GM19239 (cell line): Measurements from ENCODE around the gene SLC26A6.

ENCODE experiments used
- DNase-seq: peaks from one replicate; pipeline ENCODE4 v3.0.0; 2011; ENCODE audit warnings: low spot score; ENCODE audit not compliant: insufficient read length
- FAIRE-seq: peaks from 2 replicates; lab custom pipeline; 2011; peaks lifted over from hg19 to GRCh38; lab: Jason Lieb, UNC

Gene SLC26A6, protein sequence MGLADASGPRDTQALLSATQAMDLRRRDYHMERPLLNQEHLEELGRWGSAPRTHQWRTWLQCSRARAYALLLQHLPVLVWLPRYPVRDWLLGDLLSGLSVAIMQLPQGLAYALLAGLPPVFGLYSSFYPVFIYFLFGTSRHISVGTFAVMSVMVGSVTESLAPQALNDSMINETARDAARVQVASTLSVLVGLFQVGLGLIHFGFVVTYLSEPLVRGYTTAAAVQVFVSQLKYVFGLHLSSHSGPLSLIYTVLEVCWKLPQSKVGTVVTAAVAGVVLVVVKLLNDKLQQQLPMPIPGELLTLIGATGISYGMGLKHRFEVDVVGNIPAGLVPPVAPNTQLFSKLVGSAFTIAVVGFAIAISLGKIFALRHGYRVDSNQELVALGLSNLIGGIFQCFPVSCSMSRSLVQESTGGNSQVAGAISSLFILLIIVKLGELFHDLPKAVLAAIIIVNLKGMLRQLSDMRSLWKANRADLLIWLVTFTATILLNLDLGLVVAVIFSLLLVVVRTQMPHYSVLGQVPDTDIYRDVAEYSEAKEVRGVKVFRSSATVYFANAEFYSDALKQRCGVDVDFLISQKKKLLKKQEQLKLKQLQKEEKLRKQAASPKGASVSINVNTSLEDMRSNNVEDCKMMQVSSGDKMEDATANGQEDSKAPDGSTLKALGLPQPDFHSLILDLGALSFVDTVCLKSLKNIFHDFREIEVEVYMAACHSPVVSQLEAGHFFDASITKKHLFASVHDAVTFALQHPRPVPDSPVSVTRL

DNA sequence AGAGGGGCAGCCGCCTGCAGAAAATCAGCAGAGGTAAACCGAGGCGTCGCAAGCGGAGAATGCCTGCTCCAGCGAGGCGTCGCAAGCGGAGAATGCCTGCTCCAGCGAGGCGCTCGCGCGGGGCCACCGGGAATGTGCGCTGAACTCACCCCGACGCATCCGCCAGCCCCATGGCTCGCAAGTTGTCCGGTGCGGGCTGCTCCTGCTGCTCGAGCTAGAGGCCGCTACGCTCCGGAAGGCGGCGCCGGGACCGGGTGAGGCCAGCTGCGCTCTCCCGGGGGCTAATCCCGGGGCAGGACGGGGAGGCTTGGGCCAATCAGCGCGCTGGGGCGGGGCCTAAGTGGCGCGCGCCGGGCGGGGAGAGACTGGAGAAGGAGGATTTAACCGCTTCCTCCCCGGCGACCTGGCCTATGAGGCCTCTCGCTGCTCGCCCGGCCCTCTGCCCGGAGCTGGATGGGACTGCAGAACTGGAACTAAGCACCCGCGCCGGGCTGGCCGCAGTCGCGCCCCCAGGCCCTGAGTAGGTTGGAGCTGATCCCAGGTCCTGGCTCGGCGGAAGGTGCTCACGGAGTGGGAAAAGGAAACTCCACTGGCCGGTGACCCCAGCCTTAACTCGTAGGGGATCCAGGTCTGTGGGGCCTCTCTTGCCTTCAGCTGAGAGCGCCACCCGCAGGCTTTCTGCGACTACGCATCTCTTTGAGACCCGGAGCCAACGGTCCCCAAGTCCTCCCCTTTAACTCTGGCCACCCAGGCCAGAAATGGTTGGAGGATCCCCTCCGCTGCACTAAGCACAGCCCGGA is at the start of gene SLC26A6:
Gene SLC26A6, minus strand, starts transcription at position 240 of the 800 bp plus-strand sequence. Its CDS starts 68 bp downstream, at position 172.
- peak; percentile 99 for DNase-seq
- FAIRE-seq, result peak; percentile 96

DNA sequence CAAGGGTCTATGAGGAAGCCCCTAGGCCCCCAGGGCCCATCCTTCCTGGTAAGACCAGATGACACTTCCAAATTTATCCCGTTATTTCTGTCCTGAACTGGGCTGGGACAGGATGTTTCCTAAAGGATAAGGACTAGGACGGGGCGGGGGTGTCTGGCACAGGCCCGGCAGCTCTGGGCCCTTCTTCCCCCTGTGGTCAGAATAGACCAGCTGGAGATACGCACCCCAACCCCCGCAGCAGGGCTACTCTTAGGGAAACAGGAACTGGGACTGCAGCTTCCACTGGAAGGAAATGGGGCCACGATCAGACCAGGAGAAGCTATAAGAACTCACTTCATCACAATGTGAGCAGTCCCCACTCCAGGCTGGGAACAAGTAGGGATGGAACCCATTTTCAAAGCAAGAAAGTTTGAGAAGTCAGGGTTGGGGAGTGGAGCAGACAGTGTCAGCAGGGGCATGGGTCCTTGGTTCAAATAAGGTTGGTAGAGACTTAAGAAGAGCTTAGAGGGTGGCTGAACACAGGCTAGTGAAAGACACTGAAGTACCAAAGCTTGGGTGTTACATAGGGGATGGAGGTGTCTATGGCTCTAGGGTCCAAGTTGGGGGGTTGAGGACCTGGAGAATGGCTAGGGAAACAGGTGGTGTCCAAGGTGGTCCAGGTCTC is 49.4 kb upstream of the SLC26A6 start:
- FAIRE-seq, result peak; percentile 56
- DNase-seq, result peak; percentile 36

DNA sequence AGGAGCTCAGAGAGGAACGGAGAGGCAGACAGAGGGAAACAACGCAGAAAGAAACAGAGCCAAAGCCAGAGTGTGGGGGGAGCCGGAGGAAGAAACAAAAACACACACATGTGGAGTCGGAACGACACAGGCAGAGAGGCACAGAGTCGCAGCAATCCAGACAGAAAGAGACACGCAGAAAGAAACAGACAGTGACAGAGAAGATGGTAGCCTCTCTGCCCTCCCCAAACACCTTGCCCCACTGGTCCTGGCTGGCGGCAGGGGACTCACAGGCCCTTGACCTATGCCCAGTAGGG is 48.7 kb upstream of the SLC26A6 start:
- FAIRE-seq (no peak), DNase-seq (no peak)

DNA sequence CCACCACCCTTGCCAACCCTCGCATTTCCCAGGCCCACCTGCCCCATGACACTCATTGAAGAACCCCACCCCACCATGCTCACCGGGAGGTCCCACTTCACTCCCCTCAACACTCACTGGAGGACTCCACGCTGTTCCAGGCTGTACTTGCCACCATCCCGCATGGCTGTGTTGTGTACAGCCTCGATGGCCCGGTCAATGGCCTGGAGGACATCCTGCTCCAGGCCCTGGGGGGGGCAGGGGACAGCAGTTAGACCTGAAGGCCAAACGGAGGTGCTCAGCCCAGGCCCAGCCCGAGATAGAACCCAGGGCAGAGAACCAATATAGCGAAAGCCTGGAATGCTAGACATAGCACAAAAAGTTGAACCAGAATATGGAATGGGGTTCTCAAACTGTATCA is 47.5 kb upstream of the SLC26A6 start:
- FAIRE-seq (no peak), DNase-seq (no peak)

DNA sequence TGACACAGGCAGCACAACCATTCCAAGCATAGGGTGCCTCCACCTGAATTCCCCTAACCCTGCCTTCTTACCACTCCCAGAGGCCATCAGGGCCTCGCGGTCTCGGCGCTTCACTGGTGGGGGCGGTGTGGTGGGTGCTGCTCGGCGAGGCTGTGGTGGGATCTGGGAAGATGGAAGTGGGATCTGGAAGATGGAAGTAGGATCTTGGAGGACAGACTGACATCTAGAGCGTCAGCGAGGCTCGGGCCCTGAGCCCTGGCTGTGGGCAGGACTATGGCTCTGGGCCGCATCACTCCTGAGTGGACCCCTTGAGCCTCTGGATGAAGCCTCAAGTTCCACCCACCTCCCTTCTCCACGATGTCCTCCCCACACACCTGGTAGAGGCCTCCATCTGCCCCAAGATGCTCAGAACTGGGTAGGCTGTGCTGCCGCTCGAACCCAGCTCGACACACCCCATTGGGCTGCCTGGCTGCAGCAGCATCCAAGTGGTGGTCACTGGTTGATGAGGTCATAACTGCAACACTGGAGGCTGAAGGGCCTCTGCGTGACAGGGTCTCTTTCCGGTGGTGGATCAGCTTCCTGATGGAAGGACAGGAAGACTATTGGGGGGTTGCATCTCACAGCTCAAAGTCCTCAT is 46.8 kb upstream of the SLC26A6 start:
- FAIRE-seq (no peak), DNase-seq (no peak)

DNA sequence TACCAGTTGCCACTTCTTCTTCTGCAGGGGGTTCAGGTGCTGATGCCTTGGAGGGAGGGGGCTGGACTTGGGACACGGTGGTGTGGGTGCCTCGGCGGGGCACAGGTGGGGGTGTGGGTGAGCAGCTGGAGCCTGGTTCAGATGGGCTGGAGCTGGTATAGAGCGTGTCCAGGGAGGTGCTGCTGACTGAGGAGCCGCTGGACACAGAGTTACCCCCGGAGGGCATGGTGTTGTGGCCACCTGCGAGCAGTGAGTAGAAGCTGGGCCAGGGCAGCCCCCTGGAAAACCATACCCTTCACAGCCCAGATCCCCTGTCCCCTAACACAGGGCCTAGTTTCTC is 46.2 kb upstream of the SLC26A6 start:
- no peak for DNase-seq
- FAIRE-seq, result no peak

DNA sequence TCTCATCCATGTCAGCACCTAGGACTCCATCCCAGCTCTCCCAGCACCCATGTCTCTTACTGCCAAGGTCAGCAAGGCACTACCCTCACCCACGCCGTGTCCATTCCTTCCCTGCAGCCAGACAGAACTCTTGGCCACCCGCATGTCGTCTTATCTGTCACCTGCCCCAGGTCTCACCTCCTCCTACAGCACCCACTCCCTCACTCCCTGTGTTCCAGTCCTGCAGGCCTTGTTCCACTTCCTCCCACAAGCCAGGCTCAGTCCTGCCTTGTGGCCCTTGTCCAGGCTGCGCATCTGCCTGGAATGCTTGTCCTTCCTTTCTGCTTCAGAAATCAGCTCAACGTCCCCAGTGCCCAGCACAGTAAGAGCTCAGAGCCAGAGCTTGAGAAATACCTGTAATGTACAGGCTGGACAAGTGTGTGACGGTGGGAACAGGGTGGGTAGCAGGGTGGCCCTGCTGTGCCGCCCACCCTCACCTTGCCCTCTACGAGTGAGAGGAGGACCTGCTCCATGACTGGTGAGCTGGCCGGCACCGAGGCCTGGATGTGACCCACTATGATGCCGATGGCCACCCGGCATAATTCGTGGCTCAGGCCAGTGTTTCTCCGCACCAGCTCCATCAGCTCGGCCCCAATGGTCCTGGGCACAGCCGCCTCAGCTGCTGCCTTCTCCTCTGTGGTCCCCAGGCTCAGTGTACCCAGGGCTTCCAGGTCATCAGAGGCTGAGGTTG is 45.7 kb upstream of the SLC26A6 start:
- FAIRE-seq (no peak), DNase-seq (no peak)

DNA sequence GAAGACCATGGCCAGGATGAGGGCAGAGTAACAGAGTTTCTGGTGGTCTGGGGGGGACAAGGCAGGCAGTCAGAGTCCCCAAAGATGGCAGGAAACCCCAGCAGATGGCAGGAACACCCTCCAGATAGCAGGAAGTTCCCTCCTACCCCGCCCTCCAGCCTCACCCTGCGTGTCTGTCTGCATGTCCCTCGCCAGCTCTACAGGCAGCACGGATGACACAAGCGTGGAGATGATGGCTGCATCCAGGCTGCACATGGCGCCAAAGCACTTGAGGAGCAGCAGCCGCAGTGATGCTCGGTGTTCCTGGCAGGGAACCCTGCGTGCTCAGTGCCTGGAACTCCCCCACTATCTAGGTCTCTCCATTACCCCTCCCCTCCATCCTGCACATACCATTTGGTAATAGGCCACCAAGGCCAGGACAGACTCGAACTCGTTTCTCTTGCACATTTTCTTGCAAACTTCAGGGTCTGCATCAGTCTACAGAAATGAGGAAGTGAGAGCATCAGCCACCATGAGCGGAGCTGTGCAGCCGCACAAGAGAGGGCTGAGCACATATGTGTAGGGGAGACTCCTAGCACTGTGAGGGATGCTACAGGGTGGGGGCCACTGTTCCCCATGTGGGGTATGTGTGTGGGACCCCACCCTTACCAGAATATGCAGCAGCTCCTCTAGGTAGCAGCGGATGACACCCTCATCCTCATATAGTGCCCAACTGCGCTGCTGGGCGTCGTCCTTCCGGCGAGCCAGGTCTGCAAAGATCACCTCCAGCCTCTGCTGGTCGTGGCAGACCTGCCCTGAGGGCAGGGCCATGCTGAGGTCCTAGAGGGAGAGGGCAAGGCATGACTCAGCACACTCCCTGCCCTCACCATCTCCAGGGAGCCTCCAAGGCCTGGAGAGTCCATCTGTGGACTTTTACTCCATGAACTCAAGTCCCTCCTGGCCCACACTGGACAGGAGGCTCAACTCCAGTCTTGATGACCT is 44.4 kb upstream of the SLC26A6 start:
- DNase-seq (no peak), FAIRE-seq (no peak)

DNA sequence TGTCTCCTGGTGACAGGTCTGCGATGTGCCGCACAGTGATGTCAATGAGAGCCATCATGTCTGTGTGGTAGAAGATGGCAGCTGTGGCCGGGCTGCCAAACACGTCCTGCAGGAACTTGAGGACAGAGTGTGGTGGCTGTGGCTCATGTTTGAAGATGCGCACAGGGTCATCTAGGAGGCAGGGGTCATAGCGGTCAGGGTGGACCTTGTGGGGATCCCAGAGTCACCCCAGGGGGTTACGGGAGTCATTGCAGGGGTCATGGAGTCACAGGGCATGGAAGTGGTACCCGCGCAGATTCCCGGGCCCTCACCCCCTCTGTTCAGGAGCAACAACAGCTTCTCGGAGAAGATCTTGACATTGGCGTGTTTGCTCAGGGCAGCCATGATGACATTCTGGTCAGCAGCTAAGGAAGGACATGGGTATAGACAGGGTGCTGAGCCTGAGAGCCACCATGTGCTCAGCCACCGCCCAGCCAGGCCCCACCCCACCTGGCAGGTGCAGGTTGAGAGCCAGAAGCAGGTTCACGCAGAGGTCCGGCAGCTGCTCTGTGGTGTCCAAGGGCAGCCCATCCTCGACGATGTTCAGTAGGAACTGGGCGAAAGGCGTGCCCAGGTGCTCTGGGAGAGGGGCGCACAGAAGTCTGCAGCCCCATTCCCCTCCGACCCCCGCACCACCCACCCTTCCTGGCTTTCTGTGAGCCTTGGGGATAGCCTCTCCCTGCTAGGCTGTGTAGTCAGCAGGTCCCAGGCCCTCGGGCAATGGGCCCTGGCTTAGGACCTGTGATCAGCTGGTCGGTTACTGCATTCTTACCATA is 43.5 kb upstream of the SLC26A6 start:
- DNase-seq, result no peak
- FAIRE-seq, result no peak

DNA sequence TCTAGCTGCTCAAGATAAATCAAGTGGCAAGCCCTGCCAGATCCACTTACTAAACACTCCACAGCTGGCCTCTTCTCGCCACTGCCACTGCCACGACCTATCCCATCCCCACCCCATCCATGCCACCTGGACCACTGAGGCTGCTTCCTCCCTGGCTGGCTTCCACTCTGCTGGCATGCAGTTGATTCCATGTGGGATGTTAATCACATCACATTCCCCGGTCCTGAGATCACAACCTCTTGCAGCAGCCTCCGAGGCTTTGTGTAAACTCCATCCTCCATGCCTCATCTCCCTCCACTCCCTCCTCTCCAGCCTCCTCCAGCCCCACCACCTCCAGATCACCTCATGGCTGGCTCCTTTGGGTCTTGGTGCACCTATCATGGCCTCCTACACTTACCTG is 42.8 kb upstream of the SLC26A6 start:
- no peak for FAIRE-seq

DNA sequence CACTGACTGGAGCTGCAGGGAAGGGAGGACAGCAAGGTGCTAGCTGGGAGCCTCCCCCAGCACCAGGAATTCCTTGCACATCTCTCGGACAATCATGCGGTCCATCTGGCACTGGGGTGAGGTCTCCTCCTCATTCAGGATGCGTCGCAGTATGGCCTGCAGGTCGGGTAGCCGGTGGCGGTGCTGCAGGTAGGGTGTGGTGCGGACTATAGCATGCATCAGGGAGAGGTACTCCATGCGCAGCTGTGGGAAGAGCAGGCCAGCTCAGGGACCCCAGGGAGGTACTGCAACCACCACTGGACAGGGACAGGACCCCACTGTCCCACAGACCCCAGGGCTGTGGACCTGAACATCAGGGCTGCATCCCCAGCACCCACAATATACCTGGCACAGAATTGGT is 39.2 kb upstream of the SLC26A6 start:
- FAIRE-seq (no peak), DNase-seq (no peak)

More for the DNA sequence above, 42.8 kb upstream of the SLC26A6 start:
- no peak for DNase-seq

DNA sequence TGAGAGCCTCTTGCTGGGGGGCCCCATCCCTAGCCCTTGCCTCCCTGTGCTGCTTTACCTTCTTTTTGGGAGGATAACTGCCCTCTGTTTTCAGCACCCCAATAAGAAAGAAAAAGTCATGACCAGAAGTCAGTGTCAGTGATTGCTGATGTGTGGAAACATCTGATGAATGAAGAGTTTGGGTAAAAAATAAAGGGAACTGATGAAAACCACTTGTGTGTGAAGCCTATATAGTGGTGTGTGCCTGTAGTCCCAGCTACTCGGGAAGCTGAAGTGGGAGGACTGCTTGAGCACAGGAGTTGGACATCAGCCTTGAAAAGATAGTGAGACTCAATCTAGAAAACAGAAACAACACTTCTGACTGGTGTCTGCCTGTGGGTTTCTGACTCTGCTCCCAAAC is 37.3 kb upstream of the SLC26A6 start:
- no peak for DNase-seq
- FAIRE-seq, result no peak

DNA sequence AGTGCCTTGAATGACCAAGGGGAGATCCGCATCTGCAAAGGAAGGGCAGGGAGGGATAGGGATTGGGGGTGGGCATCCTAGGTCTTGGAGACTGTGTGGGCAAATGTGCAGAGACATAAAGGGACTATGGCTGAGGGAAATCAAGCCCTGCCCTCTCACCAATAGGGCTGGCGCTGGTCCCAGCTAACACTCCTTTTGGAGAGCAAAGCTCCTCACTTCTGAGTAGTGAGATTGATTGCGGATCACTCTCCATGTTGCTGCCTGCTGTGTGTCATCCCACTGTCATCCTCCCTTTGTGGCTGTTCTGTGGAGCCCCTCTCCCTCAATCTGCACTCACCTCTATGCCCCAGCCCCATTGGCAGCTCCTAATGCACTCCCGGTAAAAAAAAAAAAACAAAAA is 29.7 kb upstream of the SLC26A6 start:
- FAIRE-seq (no peak), DNase-seq (no peak)

DNA sequence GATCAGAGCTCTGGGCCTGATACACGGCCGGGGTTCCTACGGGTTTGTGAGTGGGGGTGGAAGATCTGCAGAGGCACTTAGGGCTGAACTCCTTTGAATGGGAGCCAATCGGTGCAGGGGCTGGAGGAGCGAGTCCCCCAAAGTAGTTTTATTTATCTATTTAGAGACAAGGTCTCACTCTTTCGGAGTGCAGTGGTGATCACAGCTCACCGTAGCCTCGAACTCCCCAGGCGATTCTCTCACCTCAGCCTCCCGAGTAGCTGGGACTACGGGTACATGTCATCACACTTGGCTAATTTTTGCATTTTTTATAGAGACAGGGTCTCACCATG is 29.0 kb upstream of the SLC26A6 start:
- FAIRE-seq (no peak), DNase-seq (no peak)

DNA sequence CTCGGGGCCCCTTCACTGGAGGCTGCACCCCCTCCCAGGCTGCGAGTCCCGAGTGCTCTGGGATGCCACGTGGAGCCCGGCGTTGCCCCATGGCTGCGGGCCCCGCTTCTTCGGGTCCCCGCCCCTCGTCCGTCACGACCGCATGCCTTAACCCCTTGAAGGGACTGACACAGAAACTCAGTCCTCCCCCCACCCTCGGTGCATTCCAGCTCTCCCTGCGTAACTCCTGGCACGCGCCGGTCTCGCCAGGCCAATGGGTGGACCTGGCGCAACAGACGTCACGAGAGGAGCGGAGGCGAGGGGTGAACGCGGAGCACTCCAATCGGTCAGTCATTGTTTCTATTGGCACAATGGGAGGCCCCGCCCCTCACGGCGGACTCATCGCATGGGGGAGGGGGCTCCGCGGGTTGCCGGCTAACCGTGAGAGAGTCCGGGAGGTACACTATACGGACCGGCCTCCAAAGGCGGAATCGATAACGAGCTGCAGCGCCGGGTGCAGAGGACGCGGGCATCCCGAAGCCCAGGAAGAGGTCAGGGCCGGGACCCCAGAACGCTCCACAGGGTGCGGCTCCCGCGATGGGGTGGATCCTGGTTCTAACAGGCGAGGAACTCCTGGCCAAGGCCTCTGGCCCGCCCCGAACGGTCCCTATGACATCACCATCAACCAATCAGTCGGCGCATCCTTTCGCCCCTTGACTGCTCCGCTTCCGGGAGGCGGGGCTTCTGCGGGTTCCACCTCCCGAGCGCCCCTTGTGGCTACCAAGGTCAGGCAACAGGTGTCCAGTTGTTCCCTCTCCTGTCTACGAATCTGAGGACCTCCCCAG is 28.4 kb upstream of the SLC26A6 start:
- DNase-seq, result peak; percentile 99
- FAIRE-seq, result peak; percentile 98

DNA sequence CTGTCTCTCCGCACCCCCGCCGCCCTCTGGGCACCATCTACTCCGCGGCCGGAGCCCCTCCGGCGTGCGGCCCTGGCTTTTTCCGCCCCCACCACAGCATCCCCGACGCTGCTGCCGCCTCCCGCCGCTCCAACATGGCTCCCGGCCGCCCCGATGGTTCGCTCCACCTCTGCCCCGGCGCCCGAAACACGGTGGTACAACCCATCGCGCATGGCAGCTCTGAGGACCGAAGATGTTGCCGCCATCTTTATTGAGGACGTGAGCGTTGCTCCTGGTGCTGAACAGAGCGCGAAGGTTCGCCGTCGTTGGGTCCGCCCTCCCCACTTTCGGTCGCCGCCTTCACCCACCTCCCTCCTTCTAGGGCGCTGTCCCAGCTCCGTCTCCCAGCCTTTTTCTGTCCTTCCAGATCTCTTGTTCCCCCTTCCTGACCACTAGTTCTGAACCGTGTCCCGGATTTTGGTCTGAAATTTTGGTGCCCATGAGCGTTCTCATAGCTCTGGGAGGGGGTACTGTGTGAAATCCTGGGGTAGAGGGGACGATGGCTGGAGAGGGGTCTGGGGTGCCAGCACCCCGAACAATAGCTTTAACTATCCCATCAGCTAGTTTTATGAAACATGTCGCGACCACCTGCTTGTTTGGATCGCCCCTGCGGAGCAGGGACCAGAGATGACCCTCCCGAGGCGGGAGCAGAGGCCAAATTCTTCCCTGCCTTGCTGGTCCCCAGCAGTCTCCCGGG is 27.7 kb upstream of the SLC26A6 start, which contains the start of gene CELSR3:
Gene CELSR3, minus strand, starts transcription at position 134 of the 736 bp plus-strand sequence. CDS start 252 bp downstream, outside the sequence.
- FAIRE-seq, result peak; percentile 85
- DNase-seq, result peak; percentile 54
